GM18498 (cell line): ENCODE results near the gene NFATC1.

Experiments
- ATAC-seq: cut with Tn5 transposase; IDR thresholded peaks from one replicate; pipeline ENCODE4 v1.9.1; 2021; ENCODE audit warnings: mild to moderate bottlenecking, moderate library complexity; ENCODE audit not compliant: unreplicated experiment

NFATC1 gene

DNA sequence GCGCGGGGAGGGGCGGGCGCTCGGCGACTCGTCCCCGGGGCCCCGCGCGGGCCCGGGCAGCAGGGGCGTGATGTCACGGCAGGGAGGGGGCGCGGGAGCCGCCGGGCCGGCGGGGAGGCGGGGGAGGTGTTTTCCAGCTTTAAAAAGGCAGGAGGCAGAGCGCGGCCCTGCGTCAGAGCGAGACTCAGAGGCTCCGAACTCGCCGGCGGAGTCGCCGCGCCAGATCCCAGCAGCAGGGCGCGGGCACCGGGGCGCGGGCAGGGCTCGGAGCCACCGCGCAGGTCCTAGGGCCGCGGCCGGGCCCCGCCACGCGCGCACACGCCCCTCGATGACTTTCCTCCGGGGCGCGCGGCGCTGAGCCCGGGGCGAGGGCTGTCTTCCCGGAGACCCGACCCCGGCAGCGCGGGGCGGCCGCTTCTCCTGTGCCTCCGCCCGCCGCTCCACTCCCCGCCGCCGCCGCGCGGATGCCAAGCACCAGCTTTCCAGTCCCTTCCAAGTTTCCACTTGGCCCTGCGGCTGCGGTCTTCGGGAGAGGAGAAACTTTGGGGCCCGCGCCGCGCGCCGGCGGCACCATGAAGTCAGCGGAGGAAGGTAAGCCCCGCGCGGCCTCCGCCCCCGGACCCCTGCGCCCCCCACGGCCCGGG is at the start of gene NFATC1:
Gene NFATC1, plus strand, starts transcription at position 170 of the 644 bp plus-strand sequence. Its CDS starts 295 bp downstream, at position 465.
- ATAC-seq = peak; percentile 2

GRCh38 chr18:79345981-79346380 is 49.7 kb upstream of the NFATC1 start:
- no peak for ATAC-seq

DNA sequence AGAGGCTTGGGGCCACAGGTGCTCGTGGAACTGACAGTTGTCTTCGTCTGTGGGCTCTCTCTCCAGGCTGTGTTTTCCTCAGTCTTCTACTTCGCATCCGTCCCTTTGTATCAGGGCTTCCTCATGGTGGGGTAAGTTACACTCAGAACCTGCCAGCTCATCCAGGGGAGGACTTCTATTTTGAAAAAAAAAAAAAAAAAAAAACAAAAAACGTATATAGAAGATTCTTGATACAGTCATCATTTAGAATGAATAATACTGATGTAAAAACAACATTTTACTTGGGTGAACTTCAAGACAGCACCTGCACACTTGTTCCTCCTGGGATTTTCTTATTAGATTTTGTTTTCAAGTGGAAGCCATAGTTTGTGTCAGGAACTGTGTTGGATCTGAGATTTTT is 47.7 kb upstream of the NFATC1 start:
- ATAC-seq = no peak

DNA sequence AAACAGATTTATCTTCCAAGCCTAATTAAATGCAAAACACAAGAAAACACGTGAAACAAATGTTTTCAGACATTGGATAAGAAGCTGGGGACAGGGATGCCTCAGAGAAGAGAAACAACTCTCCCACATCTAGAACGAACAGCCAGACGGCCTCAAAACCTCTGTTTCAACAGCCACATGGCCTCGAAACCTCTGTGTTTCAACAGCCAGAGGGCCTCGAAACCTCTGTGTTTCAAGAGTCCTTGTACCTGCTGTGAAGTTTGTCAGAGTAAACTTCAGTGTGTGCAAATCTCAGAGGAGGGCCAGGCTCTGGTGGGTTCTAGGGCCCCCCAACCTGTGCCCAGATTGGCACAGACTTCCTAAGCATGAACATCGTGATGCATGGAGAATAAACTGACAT is 43.3 kb upstream of the NFATC1 start:
- ATAC-seq = no peak

- no peak for ATAC-seq
These were observed 42.5 kb upstream of the NFATC1 start for GRCh38 chr18:79353267-79353666.

- no peak for ATAC-seq
These were observed 41.4 kb upstream of the NFATC1 start for GRCh38 chr18:79354350-79354749.

DNA sequence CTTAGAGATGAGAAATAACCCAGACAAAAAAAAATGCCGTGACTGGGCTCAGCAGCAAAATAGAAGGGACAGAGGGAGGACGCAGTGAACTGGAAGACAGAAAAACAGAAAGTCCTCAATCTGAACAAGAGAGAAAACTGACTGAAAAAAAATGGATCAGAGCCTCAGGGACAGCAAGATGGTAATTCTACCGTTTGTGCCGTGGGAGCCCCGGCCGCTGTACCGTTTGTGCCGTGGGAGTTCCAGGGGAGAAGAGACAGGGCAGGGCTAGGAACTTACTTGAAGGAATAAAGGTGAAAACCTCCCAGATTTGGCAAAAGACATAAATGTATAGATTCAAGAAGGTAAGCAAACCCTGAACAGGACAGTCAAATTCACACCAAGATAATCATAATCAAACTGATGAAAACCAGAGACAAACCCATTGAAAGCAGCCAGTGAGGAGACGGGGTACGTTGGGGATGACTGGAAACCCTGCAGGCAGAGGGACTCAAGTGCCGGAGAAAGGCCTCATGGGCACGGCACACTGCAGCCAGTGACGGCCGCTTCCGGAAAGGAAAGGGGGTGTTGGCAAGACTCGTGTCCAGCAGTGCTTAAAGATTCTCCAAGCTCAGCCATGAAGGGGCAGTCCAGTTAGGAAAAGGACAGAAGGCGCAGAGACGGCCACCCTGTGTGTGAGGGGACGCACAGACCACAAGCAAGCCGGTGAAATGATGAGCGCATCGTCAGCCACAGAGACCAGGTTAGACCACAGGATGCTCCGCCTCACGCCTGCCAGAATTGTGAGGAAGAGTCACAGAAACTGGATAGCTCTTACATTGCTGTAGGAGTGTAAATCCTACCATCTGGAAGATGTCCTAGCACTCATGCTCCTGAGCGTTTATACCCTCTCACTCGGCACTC is 40.0 kb upstream of the NFATC1 start:
- peak; percentile 25 for ATAC-seq

DNA sequence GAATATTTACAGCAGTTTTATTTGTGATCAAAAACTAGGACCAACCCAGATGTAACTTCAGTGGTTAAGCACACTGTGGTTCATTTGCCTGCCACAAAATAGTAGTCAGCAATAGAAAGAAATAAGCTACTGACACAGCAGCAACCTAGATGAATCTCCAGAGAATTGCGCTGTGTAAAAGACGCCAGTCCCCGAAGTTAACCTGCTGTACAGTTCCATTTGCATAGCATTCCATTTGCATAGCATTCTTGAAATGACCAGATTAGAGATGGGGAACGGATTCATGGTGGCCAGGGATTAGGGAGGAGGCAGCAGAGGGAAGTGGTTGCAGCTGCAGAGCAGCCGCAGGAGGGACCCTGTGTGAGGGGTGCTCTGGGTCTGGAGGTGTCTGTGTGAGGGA is 39.3 kb upstream of the NFATC1 start:
- peak; percentile 82 for ATAC-seq

DNA sequence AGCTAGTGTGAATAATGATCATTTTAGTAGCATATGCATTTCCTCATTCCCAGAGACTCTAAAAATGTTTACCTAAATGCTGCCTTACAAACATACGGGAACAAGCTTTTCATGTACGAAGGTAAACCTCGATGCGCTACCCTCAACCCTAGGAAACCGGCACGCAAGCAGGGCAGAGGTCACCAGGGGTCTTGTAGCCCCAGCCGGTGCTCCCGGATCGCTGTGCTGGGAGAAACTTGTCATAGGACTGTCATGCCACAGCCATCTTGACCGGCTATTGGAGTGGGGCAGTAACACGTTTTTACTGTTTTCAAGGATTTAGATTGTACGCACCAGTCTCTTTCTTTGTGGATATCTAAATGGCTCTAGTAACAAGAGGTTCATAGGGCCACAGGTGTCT is 34.8 kb upstream of the NFATC1 start:
- ATAC-seq = no peak

GRCh38 chr18:79361766-79362522 is 33.8 kb upstream of the NFATC1 start:
- ATAC-seq = no peak

DNA sequence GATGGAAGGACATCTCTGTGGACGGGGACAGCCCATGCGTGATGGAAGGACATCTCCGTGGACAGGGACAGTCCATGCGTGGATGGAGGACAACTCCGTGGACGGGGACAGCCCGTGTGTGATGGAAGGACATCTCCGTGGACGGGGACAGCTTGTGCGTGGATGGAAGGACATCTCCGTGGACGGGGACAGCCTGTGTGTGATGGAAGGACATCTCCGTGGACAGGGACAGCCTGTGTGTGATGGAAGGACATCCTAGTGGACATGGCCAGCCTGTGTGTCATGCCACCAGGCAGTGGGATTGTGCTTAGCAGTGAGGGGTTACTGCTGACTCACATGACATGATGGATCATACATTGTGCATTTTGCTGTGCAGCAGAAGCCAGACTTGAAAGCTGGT is 30.0 kb upstream of the NFATC1 start:
- ATAC-seq = no peak

- no peak for ATAC-seq
These were observed 29.3 kb upstream of the NFATC1 start for GRCh38 chr18:79366177-79367094.

- no peak for ATAC-seq
These were observed 28.2 kb upstream of the NFATC1 start for GRCh38 chr18:79367480-79367879.

DNA sequence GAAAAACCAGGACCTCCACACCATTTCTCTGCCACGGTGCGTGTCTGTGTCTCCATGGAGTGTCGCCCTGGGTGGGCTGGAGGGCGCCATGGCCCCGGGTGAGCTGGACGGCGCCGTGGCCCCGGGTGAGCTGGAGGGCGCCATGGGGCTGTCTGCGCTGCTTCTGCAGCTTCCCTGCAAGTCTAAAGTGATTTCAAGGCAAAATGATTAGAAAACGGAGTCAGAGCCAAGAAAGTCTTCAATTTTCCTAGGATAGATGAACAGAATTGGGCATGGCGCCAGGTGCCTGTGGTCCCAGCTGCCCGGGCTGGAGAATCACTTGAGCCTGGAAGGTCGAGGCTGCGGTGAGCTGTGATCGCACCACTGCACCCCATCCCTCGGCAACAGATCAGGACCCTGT is 27.7 kb upstream of the NFATC1 start:
- ATAC-seq = no peak

GRCh38 chr18:79368681-79369080 is 27.0 kb upstream of the NFATC1 start:
- no peak for ATAC-seq

DNA sequence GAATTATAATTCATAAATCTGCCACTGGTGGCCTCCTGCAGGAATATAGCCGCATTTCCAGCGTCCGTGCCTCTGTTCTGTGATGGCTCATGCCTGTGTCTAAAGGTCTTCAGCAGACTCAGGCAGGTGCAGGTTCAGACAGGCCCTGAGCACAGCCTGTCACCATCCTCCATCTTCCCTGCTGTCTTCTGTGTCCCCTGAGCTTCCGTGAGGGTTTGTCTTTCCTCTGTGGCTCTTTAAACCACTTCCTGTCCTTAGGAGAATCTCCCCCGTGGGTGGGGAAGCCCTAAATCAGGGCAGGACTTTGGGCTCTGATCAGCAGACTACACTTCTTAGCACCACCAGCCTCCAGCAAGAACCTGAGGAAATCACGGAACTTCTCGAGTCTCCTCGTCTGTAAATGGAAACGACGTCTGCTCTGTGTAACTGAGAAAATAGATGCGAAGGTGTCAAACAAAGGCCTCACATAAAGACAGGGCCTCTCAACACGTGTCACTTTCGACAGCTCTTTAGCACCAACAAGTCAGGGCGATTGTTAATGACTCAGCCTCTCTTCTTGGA is 24.1 kb upstream of the NFATC1 start:
- no peak for ATAC-seq

GRCh38 chr18:79372461-79372860 is 23.3 kb upstream of the NFATC1 start:
- no peak for ATAC-seq

GRCh38 chr18:79372991-79373390 is 22.7 kb upstream of the NFATC1 start:
- no peak for ATAC-seq

- ATAC-seq = no peak
These were observed 22.0 kb upstream of the NFATC1 start for GRCh38 chr18:79373736-79374135.
